Measurements from ENCODE around the gene ZSCAN5B.
A peak's percentile ranks its signal among the peaks of the same experiment; 100 is the strongest.
"Not testable (repeated sequence)": the region's sequence is repeated elsewhere in the genome, so short reads cannot be mapped to it uniquely, and the experiment has no call there.

ZSCAN5B gene, protein sequence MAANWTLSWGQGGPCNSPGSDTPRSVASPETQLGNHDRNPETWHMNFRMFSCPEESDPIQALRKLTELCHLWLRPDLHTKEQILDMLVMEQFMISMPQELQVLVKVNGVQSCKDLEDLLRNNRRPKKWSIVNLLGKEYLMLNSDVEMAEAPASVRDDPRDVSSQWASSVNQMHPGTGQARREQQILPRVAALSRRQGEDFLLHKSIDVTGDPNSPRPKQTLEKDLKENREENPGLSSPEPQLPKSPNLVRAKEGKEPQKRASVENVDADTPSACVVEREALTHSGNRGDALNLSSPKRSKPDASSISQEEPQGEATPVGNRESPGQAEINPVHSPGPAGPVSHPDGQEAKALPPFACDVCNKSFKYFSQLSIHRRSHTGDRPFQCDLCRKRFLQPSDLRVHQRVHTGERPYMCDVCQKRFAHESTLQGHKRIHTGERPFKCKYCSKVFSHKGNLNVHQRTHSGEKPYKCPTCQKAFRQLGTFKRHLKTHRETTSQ

DNA sequence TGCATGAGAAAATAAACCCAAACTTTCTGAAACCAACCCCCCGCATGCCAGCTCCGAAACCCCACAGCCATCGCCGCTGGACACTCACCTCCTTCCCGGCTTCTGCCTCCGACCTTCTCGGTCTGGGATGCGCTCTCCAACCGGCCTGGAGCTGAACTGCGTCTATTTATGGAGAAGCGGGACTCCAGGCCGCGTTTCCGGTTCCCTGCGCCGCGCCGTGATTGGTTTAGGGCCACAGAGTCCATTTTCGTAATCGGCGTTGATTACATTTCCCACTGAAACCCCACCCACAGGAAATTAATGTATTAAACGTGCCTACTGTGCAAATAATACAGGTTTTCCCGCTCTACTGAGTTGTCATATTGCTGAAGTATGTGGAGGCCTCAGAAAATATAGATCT is at the start of gene ZSCAN5B:
TSS of gene ZSCAN5B (minus strand) at position 138 of the 400 bp plus-strand sequence. CDS start 4,731 bp downstream, outside the sequence.
- not testable (repeated sequence) for H3K4me3 ChIP-seq (ENCODE audit: low read length); DNase-seq (ENCODE audit: low read depth)

DNA sequence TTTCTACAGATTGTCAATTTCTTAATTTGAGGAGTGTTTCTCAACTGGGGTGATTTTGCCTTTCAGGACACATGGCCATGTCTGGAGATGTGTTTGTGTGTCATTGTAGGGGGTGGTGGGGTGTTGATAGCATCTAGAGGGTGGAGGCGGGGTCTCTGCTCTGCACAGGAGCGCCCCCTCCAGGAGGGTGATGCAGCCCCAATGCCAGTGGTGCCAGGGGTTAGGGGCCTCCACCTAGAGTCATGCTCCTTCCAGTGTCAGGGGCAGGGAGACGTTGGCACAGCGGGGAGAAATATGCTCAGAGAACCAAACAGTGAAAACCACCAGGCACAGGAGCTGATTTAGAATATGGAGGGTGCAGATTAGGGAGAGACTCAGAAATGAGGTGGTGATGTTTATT is 48.2 kb upstream of the ZSCAN5B start:
- DNase-seq (ENCODE audit: low read depth); H3K4me3 ChIP-seq (ENCODE audit: low read length): not testable (repeated sequence)

DNA sequence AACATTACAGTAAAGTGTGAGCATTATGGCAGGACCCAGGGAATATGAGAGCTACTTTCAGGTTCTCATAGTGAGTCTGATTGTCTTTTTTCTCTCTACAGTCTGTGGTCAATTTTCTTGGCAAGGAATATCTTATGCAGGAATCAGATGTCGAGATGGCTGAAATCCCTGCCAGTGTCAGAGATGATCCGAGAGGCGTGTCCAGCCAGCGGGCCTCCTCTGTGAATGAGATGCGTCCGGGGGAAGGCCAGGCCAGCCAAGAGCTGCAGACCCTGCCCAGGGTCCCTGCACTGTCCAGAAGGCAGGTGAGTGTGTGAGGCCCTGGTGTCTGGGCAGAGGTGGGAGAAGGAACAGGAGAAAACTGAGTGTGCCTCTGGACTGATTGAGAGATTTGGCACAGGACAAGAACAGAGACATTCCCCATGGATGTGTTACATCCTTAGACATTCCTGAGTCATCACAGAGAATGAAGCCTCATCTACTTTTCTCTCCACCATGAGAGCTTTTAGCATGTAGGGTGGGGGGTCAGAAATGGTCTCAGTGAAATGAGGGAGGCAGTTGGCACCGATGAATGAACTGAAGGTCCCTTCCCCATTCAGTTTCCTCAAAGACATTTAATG is 47.6 kb upstream of the ZSCAN5B start:
- H3K4me3 ChIP-seq (ENCODE audit: low read length), result no peak overlapping the region
- no peak for DNase-seq (ENCODE audit: low read depth)
- TF ChIP-seq, protein P1, sequence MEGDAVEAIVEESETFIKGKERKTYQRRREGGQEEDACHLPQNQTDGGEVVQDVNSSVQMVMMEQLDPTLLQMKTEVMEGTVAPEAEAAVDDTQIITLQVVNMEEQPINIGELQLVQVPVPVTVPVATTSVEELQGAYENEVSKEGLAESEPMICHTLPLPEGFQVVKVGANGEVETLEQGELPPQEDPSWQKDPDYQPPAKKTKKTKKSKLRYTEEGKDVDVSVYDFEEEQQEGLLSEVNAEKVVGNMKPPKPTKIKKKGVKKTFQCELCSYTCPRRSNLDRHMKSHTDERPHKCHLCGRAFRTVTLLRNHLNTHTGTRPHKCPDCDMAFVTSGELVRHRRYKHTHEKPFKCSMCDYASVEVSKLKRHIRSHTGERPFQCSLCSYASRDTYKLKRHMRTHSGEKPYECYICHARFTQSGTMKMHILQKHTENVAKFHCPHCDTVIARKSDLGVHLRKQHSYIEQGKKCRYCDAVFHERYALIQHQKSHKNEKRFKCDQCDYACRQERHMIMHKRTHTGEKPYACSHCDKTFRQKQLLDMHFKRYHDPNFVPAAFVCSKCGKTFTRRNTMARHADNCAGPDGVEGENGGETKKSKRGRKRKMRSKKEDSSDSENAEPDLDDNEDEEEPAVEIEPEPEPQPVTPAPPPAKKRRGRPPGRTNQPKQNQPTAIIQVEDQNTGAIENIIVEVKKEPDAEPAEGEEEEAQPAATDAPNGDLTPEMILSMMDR (conservative IDR thresholded peaks at IDR 0.05; ENCODE audit: low read depth, low read length), result no peak

DNA sequence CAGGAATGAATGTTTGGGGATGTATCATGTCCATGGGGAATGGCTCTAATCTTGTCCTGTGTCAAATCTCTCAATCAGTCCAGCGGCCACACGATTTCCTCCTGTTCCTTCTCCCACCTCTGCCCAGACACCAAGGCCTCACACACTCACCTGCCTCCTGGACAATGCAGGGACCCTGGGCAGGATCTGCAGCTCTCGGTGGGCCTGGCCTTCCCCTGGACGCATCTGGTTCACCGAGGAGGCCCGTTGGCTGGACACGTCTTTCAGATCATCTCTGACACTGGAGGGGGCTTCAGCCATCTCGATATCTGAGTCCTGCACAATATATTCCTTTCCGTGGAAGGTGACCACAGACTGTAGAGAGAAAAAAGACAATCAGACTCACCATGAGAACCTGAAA is 25.9 kb upstream of the ZSCAN5B start:
- DNase-seq (ENCODE audit: low read depth), result no peak
- no peak overlapping the region for H3K4me3 ChIP-seq (ENCODE audit: low read length)
- TF ChIP-seq, protein P1 (conservative IDR thresholded peaks at IDR 0.05; ENCODE audit: low read depth, low read length), result no peak

DNA sequence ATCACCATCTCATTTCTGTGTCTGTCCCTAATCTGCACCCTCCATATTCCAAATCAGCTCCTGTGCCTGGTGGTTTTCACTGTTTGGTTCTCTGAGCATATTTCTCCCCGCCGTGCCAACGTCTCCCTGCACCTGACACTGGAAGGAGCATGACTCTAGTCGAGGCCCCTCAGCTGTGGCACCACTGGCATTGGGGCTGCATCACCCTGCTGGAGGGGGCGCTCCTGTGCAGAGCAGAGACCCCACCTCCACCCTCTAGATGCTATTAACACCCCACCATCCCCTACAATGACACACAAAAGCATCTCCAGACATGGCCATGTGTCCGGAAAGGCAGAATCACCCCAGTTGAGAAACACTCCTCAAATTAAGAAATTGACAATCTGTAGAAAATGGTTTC is 25.3 kb upstream of the ZSCAN5B start:
- TF ChIP-seq, protein P1 (conservative IDR thresholded peaks at IDR 0.05; ENCODE audit: low read depth, low read length), result no peak
- no peak overlapping the region for H3K4me3 ChIP-seq (ENCODE audit: low read length)
- DNase-seq (ENCODE audit: low read depth), result no peak

DNA sequence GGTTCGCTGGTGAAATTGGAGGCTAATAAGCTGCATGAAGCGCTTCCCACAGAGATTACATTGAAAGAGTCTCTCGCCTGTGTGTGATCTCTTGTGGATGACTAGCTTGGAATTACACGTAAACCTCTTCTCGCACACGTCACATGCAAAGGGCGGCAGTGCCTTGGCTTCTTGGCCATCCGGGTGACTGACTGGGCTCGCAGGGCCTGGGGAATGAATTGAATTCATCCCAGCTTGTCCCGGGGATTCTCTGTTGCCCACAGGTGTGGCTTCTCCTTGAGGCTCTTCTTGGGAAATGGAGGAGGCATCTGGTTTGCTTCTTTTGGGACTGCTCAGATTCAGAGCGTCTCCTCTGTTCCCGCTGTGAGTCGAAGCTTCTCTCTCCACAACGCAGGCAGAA is 24.3 kb upstream of the ZSCAN5B start:
- TF ChIP-seq, protein P1 (conservative IDR thresholded peaks at IDR 0.05; ENCODE audit: low read depth, low read length), result no peak
- H3K4me3 ChIP-seq (ENCODE audit: low read length), result no peak overlapping the region
- no peak for DNase-seq (ENCODE audit: low read depth)

DNA sequence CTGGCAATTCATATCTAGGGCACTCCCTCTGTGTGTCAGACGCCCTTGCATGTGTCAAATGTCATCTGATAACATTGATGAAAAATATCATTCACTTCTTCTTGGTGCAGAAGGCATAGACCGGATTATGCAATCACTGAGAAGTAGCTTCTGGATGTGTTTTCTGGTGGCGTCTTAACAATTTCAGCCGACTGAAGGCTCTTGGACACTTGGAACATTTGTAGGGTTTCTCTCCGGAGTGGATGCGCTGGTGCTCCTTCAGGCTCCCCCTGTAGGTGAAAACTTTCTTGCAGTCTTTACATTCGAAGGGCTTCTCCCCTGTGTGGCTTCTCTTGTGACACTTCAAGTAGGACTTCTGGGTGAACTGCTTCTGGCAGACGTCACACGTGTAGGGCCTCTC is 23.9 kb upstream of the ZSCAN5B start:
- not testable (repeated sequence) for DNase-seq (ENCODE audit: low read depth); H3K4me3 ChIP-seq (ENCODE audit: low read length)
- TF ChIP-seq, protein P1 (conservative IDR thresholded peaks at IDR 0.05; ENCODE audit: low read depth, low read length), result peak; percentile 38

DNA sequence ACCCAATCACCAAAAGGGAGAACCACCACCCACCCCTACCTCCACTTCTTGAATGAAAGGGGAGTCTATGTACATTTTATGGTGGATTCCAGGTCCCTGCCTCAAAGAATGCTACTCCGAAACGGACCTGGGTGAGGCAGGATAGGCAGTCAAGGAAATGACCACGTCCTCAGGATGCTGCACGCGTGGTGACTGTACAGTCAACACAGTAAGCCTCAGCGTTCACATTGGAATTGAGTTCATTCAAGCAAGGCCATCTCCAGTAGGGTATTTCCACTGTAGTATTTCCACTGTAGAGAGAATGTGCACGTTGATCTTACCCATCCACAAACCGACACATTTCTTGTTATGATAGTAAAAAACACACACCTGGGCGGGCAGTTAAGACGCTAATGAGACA is 21.4 kb upstream of the ZSCAN5B start:
- DNase-seq (ENCODE audit: low read depth), result no peak
- H3K4me3 ChIP-seq (ENCODE audit: low read length), result no peak overlapping the region
- TF ChIP-seq, protein P1 (conservative IDR thresholded peaks at IDR 0.05; ENCODE audit: low read depth, low read length), result no peak
